Measurements from ENCODE around the gene CLASP1. TPM values are rescaled to one million over a fixed set of nuclear protein-coding genes. Genes with fewer than 3 reads are reported as not detected.

The CLASP1 gene
- total RNA-seq, 1 experiment from 2014 or later: 46.1 TPM

DNA sequence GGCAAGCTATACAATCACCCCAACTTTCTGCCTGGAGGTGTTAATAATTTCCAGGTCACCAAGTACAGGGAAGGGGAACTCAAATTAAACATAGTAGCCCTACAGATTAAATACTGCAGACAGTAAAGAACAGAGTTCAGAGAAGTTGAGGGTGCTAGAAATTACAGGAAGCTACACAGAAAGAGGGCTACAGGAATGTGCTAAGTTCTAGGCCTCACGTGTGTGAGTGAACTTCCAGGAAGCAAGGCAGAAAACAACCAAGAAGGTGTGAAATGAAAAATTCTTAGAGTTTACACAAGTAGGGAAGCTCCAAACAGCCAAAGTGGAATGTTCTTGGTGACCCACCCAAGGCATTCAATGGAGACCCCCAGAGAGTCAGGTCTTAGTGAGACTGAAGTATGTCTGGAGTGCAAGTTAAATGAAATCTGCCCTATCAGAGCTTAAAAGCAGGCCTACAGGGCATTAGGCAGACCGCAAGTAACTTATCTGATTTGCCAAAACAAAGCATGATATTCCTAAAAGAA, 176.7 kb downstream of the CLASP1 start:
- TF ChIP-seq, protein P1, sequence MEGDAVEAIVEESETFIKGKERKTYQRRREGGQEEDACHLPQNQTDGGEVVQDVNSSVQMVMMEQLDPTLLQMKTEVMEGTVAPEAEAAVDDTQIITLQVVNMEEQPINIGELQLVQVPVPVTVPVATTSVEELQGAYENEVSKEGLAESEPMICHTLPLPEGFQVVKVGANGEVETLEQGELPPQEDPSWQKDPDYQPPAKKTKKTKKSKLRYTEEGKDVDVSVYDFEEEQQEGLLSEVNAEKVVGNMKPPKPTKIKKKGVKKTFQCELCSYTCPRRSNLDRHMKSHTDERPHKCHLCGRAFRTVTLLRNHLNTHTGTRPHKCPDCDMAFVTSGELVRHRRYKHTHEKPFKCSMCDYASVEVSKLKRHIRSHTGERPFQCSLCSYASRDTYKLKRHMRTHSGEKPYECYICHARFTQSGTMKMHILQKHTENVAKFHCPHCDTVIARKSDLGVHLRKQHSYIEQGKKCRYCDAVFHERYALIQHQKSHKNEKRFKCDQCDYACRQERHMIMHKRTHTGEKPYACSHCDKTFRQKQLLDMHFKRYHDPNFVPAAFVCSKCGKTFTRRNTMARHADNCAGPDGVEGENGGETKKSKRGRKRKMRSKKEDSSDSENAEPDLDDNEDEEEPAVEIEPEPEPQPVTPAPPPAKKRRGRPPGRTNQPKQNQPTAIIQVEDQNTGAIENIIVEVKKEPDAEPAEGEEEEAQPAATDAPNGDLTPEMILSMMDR (IDR thresholded peaks at IDR 0.05; ENCODE audit: insufficient read depth in 1 of 2, low read depth in 1 of 2, low read length in 1 of 2, severe bottlenecking in 1 of 2, unreplicated experiment in 1 of 2): no peak
- Mint-ChIP-seq H3K27me3 (ENCODE audit: insufficient read depth, unreplicated experiment) (no peaks in the 10 kb centered on the region), H3K27ac (ENCODE audit: unreplicated experiment) (peak overlapping the region; percentile 48), H3K36me3 (ENCODE audit: insufficient read depth, unreplicated experiment) (peaks cover 23% of the 10 kb centered on the region), H3K4me1 (ENCODE audit: low read depth, unreplicated experiment) (peaks cover 30% of the 10 kb centered on the region), H3K4me3 (ENCODE audit: unreplicated experiment) (no peak overlapping the region), H3K9me3 (ENCODE audit: unreplicated experiment) (no peaks in the 10 kb centered on the region)
- ChIA-PET POLR2A (interaction anchor here (0.9 kb wide), 1 partner anchor 43 kb away, joined by 3 read pairs; no protein-coding TSS in a partner anchor), CTCF (interaction anchor here (1.2 kb wide), 1 partner anchor 70 kb away, joined by 3 read pairs; no protein-coding TSS in a partner anchor)
- Histone ChIP-seq H3K4me3 (ENCODE audit: low read depth, low read length) (no peak overlapping the region), H3K9me3 (no peaks in the 10 kb centered on the region), H3K36me3 (ENCODE audit: control insufficient read depth, insufficient read depth, low read length) (peaks cover 3% of the 10 kb centered on the region; the same call in 1 of the 2 replicates), H3K27me3 (replicated peaks; ENCODE audit: control insufficient read depth, insufficient read depth, low read length) (no peaks in the 10 kb centered on the region), H3K4me1 (peaks cover 12% of the 10 kb centered on the region)
- no peak for DNase-seq
- intact Hi-C loops (cut with micrococcal nuclease; ENCODE audit: unreplicated experiment): no loop called here
- BruUV-seq (replicated peaks): no TSS peak

DNA sequence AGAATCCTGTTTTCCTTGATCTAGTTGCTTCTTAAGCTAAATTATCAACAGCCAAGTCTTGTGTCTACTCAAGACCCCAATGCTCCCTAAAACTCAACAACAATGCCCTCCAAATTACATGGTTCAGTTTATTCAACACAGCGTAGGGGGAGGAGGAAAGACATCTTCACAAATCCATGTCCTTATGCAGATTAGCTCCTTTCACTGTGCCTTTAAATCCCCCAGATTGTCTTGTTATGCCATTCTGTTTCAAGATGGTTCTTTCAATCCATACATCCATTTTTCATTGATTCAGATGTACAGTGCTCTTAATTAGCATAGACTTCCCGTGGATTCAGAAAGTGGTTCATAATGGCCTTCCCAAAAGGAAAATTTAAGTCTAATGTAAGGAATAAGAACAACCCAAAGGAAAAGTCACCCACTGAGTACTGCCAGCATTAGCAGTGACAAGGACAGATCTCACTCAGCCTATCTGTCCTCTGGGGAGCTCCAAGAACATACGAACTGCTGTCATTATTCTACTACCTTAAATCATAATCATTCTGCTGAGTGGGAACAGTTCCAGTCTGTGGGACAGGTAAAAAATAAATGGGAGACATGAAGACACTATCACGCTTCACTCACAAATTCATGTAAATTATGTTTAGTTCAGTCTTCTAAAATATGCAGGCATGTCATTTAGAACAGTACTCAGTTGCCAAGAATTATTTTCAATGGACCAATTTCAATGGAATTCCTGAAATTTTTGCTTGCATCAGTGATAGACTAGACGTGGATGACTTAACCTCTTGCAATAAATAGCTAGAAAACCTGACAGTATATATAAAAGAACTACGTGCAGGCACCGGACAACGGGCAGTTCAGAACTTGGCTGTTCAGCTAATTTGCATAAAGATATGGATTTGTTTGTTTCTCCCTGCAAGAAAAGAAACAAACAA, 177.5 kb downstream of the CLASP1 start:
- TF ChIP-seq, protein P1 (IDR thresholded peaks at IDR 0.05; ENCODE audit: insufficient read depth in 1 of 2, low read depth in 1 of 2, low read length in 1 of 2, severe bottlenecking in 1 of 2, unreplicated experiment in 1 of 2): no peak
- H3K4me3 Mint-ChIP-seq (ENCODE audit: unreplicated experiment): no peak overlapping the region
- peak in 1 of 2 experiments; percentile 17 for DNase-seq
- H3K36me3 ChIP-seq (ENCODE audit: control insufficient read depth, insufficient read depth, low read length): peaks cover 3% of the 10 kb centered on the region; the same call in 1 of the 2 replicates
- no peaks in the 10 kb centered on the region for H3K9me3 ChIP-seq
- no peaks in the 10 kb centered on the region for H3K27me3 Mint-ChIP-seq (ENCODE audit: insufficient read depth, unreplicated experiment)
- CTCF ChIA-PET: interaction anchor here (1.2 kb wide), 1 partner anchor 69 kb away, joined by 3 read pairs; no protein-coding TSS in a partner anchor
- intact Hi-C loops (cut with micrococcal nuclease; ENCODE audit: unreplicated experiment): no loop called here
- peaks cover 12% of the 10 kb centered on the region for H3K4me1 ChIP-seq
- H3K9me3 Mint-ChIP-seq (ENCODE audit: unreplicated experiment): no peaks in the 10 kb centered on the region
- H3K4me1 Mint-ChIP-seq (ENCODE audit: low read depth, unreplicated experiment): peaks cover 26% of the 10 kb centered on the region
- no peaks in the 10 kb centered on the region for H3K27me3 ChIP-seq (replicated peaks; ENCODE audit: control insufficient read depth, insufficient read depth, low read length)
- POLR2A ChIA-PET: interaction anchor here (0.9 kb wide), 1 partner anchor 42 kb away, joined by 3 read pairs; no protein-coding TSS in a partner anchor
- BruUV-seq (replicated peaks): no TSS peak
- H3K27ac Mint-ChIP-seq (ENCODE audit: unreplicated experiment): peak overlapping the region; percentile 48
- peaks cover 31% of the 10 kb centered on the region for H3K36me3 Mint-ChIP-seq (ENCODE audit: insufficient read depth, unreplicated experiment)
- H3K4me3 ChIP-seq (ENCODE audit: low read depth, low read length): no peak overlapping the region

- CTCF ChIA-PET: no interaction called here
- intact Hi-C loops (cut with micrococcal nuclease; ENCODE audit: unreplicated experiment): no loop called here
- H3K27me3 Mint-ChIP-seq (ENCODE audit: insufficient read depth, unreplicated experiment): no peaks in the 10 kb centered on the region
- Histone ChIP-seq H3K9me3 (no peaks in the 10 kb centered on the region), H3K36me3 (ENCODE audit: control insufficient read depth, insufficient read depth, low read length) (peaks cover 3% of the 10 kb centered on the region; the same call in 1 of the 2 replicates), H3K4me3 (ENCODE audit: low read depth, low read length) (no peak overlapping the region), H3K4me1 (peaks cover 12% of the 10 kb centered on the region), H3K27me3 (replicated peaks; ENCODE audit: control insufficient read depth, insufficient read depth, low read length) (no peaks in the 10 kb centered on the region)
- peaks cover 17% of the 10 kb centered on the region for H3K4me1 Mint-ChIP-seq (ENCODE audit: low read depth, unreplicated experiment)
- H3K4me3 Mint-ChIP-seq (ENCODE audit: unreplicated experiment): no peak overlapping the region
- peaks cover 37% of the 10 kb centered on the region for H3K36me3 Mint-ChIP-seq (ENCODE audit: insufficient read depth, unreplicated experiment)
- no peak overlapping the region for H3K27ac Mint-ChIP-seq (ENCODE audit: unreplicated experiment)
- no peaks in the 10 kb centered on the region for H3K9me3 Mint-ChIP-seq (ENCODE audit: unreplicated experiment)
- no peak for DNase-seq
- no TSS peak for BruUV-seq (replicated peaks)
- POLR2A ChIA-PET: no interaction called here
- TF ChIP-seq, protein P1 (IDR thresholded peaks at IDR 0.05; ENCODE audit: insufficient read depth in 1 of 2, low read depth in 1 of 2, low read length in 1 of 2, severe bottlenecking in 1 of 2, unreplicated experiment in 1 of 2): no peak
Observed at GRCh38 chr2:121470917-121471316, 178.3 kb downstream of the CLASP1 start.
